Activated naive CD8-positive, alpha-beta T cell (primary cell): ENCODE results near the gene CEP85.

Source experiments
- H3K27ac Mint-ChIP-seq: one replicate; pipeline ENCODE4 v1.8.0; 2021; ENCODE audit warnings: mixed read lengths
- H3K27me3 Mint-ChIP-seq: one replicate; pipeline ENCODE4 v1.8.0; 2021; ENCODE audit warnings: mixed read lengths
- H3K36me3 Mint-ChIP-seq: one replicate; pipeline ENCODE4 v1.8.0; 2021; ENCODE audit warnings: mixed read lengths
- H3K4me1 Mint-ChIP-seq: one replicate; pipeline ENCODE4 v1.8.0; 2021; ENCODE audit warnings: low read depth, mixed read lengths
- H3K4me3 Mint-ChIP-seq: one replicate; pipeline ENCODE4 v1.8.0; 2021; ENCODE audit warnings: mild to moderate bottlenecking, mixed read lengths
- H3K9me3 Mint-ChIP-seq: one replicate; pipeline ENCODE4 v1.8.0; 2021; ENCODE audit warnings: low read depth, mixed read lengths

CEP85 gene

DNA sequence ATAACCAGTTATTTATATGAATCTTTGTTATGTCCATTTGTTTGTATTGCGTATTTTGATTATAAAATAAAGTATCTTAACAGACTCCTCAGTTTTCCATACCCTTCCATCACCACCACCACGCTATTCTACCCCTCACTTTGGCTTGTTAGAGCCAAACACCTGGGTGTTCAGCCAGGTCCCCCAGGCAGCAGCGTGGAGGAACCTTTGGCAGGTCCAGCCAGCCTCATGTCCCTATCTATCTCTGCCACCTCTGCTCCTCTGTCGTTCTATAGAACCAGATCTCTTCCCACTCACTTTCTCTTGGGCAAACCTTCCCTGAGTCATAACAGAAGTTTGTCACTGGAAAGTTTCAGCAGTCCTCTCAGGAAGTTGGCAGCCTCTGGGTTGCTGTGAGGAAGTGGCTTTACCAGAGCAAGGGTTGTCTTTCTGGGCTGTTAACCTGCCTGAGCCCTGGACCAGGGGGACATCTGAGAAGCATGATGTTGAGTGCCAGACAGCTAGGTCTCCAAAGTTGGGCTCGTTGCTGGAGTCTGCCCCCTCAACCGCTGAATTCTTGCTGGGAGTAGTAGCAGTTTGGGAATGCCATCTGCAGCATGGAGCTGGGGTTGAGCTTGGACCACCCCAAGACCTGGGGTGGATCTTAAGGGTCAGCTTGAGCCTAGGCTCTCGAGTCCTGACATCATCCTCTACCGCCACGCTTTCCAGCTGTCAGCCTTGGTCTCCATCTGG lies 44.9 kb downstream of the CEP85 start:
- Mint-ChIP-seq H3K27ac (peak overlapping the region; percentile 100), H3K4me3 (peak overlapping the region; percentile 94), H3K36me3 (peaks cover 27% of the 10 kb centered on the region), H3K4me1 (peaks cover 82% of the 10 kb centered on the region), H3K9me3 (peaks cover 2% of the 10 kb centered on the region), H3K27me3 (no peaks in the 10 kb centered on the region)

DNA sequence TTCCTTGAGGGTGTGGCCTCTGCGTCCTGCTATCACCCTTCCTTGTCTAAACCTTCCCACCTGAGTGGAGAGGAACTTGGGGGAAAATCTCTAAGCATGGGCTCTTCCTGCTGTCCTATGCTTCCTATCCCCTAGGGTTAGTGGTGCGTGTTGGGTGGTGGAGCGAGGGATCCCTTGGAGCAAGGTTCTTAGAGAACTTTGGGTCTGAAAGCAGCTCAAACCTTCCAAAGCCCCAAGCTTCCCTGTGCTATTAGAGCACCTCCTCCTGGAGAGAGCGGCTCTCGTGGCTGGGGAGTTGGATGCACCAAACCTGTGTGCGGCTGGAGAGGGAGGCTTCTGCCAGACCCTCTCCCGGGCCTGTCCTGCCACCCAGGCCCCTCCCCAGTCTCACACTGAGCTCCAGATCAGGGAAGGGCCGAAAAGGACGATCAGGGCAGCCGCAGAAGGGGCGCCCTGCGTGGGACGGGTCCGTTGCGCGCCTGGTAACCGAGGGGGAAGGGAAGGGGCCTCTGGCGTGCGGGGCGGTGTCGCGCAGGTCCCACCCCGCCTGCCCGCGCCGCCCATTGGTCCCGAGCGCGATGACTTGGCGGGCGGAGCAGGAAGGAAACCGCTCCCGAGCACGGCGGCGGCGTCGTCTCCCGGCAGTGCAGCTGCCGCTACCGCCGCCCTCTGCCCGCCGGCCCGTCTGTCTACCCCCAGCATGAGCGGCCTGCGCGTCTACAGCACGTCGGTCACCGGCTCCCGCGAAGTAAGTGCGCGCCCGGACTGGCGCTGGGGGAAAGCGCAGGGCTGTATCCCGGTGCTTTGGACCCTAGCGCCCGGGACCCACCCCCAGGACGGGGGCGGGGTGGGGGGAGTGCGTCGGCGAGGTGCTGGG lies 45.7 kb downstream of the CEP85 start, which contains the start of gene SH3BGRL3:
Gene SH3BGRL3, plus strand, starts transcription at position 631 of the 877 bp plus-strand sequence. Its CDS starts 70 bp downstream, at position 701.
- H3K9me3 Mint-ChIP-seq = peaks cover 2% of the 10 kb centered on the region
- peak within 1 kb of the TSS; percentile 94 for H3K4me3 Mint-ChIP-seq
- no peaks in the 10 kb centered on the region for H3K27me3 Mint-ChIP-seq
- peak within 1 kb of the TSS; percentile 100 for H3K27ac Mint-ChIP-seq
- peaks cover 85% of the 10 kb centered on the region for H3K4me1 Mint-ChIP-seq
- peaks cover 24% of the 10 kb centered on the region for H3K36me3 Mint-ChIP-seq

DNA sequence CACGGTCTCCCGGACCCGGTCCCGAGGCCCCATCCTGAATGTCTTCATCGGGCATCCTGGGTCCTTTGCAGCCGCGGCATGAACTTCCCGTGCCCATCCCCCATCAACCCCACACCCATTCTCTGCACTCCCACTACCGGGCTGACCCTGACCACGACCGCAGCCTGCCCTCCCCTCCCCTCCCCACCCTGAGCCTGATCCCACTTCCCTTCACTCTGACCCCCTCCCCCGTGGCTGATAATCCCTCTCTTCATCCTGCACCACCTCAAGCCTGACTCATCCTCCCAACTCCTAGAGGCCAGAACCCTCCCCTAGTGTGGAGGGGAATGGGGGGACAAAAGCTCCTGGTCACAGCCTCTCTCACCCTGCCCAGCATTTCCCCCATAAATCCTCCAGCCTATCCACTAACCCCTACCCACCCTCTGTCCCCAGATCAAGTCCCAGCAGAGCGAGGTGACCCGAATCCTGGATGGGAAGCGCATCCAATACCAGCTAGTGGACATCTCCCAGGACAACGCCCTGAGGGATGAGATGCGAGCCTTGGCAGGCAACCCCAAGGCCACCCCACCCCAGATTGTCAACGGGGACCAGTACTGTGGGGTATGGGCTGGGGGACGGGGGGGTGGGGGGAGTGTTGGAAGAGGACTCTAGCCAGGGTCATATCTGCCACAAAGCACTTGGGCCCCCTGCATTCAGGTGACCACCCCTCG lies 46.5 kb downstream of the CEP85 start:
- Mint-ChIP-seq H3K27ac (peak overlapping the region; percentile 86), H3K4me1 (peaks cover 87% of the 10 kb centered on the region), H3K36me3 (peaks cover 23% of the 10 kb centered on the region), H3K27me3 (no peaks in the 10 kb centered on the region), H3K4me3 (peak overlapping the region; percentile 94), H3K9me3 (peaks cover 2% of the 10 kb centered on the region)

DNA sequence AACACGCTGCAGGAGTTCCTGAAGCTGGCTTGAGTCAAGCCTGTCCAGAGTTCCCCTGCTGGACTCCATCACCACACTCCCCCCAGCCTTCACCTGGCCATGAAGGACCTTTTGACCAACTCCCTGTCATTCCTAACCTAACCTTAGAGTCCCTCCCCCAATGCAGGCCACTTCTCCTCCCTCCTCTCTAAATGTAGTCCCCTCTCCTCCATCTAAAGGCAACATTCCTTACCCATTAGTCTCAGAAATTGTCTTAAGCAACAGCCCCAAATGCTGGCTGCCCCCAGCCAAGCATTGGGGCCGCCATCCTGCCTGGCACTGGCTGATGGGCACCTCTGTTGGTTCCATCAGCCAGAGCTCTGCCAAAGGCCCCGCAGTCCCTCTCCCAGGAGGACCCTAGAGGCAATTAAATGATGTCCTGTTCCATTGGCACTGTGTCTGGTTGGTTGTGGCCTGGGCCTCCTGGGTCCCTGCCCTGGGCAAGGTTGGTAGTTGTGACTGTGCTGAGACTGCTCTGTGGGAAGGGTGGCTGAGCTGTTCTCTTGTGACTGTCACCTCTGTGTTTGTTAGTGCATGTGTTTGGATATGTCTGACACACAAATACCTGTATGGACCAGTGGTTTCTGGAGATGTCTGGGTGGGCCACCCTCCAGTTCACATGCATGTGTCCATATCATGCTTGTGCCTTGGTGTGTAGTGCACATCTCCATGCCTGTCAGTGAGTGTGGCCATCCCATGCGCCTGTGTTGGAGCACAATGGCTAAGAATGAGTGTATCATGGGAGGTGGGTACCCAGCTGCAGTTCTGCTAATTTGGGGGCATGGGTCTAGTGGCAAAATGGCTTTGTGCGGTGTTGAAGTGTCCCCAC lies 47.3 kb downstream of the CEP85 start:
- peaks cover 21% of the 10 kb centered on the region for H3K36me3 Mint-ChIP-seq
- peaks cover 2% of the 10 kb centered on the region for H3K9me3 Mint-ChIP-seq
- peak overlapping the region; percentile 94 for H3K4me3 Mint-ChIP-seq
- peaks cover 87% of the 10 kb centered on the region for H3K4me1 Mint-ChIP-seq
- peak overlapping the region; percentile 91 for H3K27ac Mint-ChIP-seq
- H3K27me3 Mint-ChIP-seq = no peaks in the 10 kb centered on the region

DNA sequence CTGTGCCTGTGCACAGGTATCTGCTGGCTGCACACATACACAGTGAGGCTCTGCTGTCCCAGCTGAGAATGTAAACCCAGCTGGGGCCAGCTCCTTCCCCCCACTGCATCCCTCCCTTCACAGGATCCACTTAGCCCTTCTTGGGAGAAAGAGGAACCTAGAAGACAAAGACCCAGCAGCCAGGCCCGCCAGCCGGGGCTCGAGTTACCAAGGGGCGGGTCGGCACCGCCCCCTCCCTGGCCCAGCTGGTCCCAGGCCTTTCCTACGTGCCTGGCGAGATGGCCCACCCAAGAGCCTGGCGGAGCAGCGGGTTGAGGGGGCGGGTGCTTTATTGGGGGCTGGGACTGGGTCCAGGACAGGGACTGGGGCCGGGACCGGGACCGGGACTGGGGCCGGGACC lies 48.0 kb downstream of the CEP85 start:
- Mint-ChIP-seq H3K9me3 (peaks cover 2% of the 10 kb centered on the region), H3K36me3 (peaks cover 18% of the 10 kb centered on the region), H3K4me3 (peak overlapping the region; percentile 94), H3K27me3 (no peaks in the 10 kb centered on the region), H3K4me1 (peaks cover 87% of the 10 kb centered on the region), H3K27ac (peak overlapping the region; percentile 91)

DNA sequence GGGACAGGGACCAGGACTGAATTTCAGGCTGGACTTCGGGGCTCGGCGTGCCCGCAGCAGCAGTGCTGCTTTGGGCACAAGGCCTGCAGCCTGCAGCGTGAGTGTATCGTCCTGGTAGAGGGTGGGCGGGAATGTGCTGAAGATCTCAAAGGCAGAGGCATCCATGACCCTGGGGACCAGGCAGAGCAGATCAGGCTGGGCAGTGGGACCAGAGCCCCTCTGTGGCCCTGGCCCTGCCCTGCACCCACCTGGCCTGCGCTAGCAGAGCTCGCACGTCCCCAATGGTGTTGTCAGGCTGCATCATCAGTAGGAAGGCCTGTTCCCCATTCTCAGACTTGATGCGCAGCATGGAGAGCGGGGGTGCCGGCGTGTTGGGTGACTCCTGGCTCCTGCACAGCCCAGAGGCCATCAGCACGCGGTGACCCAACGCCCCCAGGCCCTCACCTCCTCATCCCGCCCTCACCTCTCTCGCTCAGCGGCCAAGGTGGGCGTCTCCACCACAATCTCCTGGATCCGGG lies 48.5 kb downstream of the CEP85 start:
- Mint-ChIP-seq H3K36me3 (peaks cover 17% of the 10 kb centered on the region), H3K27me3 (no peaks in the 10 kb centered on the region), H3K4me3 (peak overlapping the region; percentile 89), H3K27ac (peak overlapping the region; percentile 100), H3K9me3 (peaks cover 2% of the 10 kb centered on the region), H3K4me1 (peaks cover 87% of the 10 kb centered on the region)

- peaks cover 17% of the 10 kb centered on the region for H3K36me3 Mint-ChIP-seq
- H3K27me3 Mint-ChIP-seq = no peaks in the 10 kb centered on the region
- peak overlapping the region; percentile 89 for H3K4me3 Mint-ChIP-seq
- H3K4me1 Mint-ChIP-seq = peaks cover 87% of the 10 kb centered on the region
- peaks cover 2% of the 10 kb centered on the region for H3K9me3 Mint-ChIP-seq
- peak overlapping the region; percentile 100 for H3K27ac Mint-ChIP-seq
Observed at GRCh38 chr1:26283279-26283853, 49.4 kb downstream of the CEP85 start.

GRCh38 chr1:26283871-26284596 lies 50.0 kb downstream of the CEP85 start:
- peak overlapping the region; percentile 100 for H3K27ac Mint-ChIP-seq
- H3K36me3 Mint-ChIP-seq = peaks cover 12% of the 10 kb centered on the region
- peaks cover 87% of the 10 kb centered on the region for H3K4me1 Mint-ChIP-seq
- no peaks in the 10 kb centered on the region for H3K27me3 Mint-ChIP-seq
- H3K4me3 Mint-ChIP-seq = peak overlapping the region; percentile 89
- no peaks in the 10 kb centered on the region for H3K9me3 Mint-ChIP-seq

DNA sequence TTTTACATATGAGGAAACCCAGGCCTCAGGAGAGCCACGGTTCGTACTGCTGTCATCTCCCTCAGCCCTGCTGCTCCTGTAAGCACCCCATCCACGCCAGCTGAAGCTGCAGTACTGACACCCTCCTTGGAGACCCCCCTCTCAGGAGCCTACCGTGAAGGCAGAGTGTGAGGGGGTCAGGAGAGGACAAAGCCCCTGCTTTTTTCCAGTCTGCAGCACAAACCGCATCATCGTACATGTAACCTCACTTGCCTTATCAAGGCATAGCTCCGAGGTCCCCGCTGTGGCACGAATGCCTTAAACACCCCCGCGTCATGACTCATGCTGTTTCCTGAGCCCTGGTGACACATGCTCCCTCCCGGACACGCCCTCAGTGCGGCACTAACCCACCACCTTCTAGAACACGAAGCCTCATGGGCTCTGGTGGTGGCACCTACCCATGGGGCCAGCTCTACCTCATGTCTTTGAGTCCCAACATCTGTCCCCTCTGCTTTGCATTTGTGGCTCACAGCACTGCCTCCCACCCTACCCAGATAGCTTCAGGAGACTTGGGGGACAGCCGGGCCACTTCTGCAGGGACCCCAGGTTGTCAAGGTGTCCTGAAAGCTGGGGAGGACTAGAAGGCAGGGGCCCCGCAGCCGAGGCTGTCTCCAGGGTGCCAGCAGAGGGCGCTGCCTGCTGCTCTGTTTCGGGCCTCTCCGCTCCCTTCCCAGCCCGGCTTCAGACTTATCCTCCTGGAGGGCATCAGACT lies 50.8 kb downstream of the CEP85 start:
- Mint-ChIP-seq H3K4me1 (peaks cover 89% of the 10 kb centered on the region), H3K27me3 (no peaks in the 10 kb centered on the region), H3K27ac (peak overlapping the region; percentile 100), H3K4me3 (peak overlapping the region; percentile 89), H3K9me3 (no peaks in the 10 kb centered on the region), H3K36me3 (peaks cover 12% of the 10 kb centered on the region)

GRCh38 chr1:26285366-26286063 lies 51.5 kb downstream of the CEP85 start:
- H3K4me3 Mint-ChIP-seq = peak overlapping the region; percentile 30
- H3K4me1 Mint-ChIP-seq = peaks cover 95% of the 10 kb centered on the region
- peaks cover 12% of the 10 kb centered on the region for H3K36me3 Mint-ChIP-seq
- H3K27me3 Mint-ChIP-seq = no peaks in the 10 kb centered on the region
- H3K9me3 Mint-ChIP-seq = no peaks in the 10 kb centered on the region
- H3K27ac Mint-ChIP-seq = peak overlapping the region; percentile 100

GRCh38 chr1:26286064-26286416 lies 52.0 kb downstream of the CEP85 start:
- Mint-ChIP-seq H3K27ac (peak overlapping the region; percentile 100), H3K4me1 (peaks cover 98% of the 10 kb centered on the region), H3K27me3 (no peaks in the 10 kb centered on the region), H3K4me3 (peak overlapping the region; percentile 30), H3K9me3 (no peaks in the 10 kb centered on the region), H3K36me3 (peaks cover 11% of the 10 kb centered on the region)

GRCh38 chr1:26287033-26287711 lies 53.2 kb downstream of the CEP85 start:
- no peaks in the 10 kb centered on the region for H3K9me3 Mint-ChIP-seq
- peak overlapping the region; percentile 56 for H3K4me3 Mint-ChIP-seq
- H3K4me1 Mint-ChIP-seq = peaks cover 99% of the 10 kb centered on the region
- peak overlapping the region; percentile 94 for H3K27ac Mint-ChIP-seq
- peaks cover 4% of the 10 kb centered on the region for H3K36me3 Mint-ChIP-seq
- H3K27me3 Mint-ChIP-seq = no peaks in the 10 kb centered on the region
